NCI-H1092 treated with DMSO at 0.1 percent for 48 hours (cell line): Measurements from ENCODE around the gene OR4M2.
"Not testable (repeated sequence)": the region's sequence is repeated elsewhere in the genome, so short reads cannot be mapped to it uniquely, and the experiment has no call there.

Experiments
- DNase-seq: peaks from one replicate; lab custom pipeline; 2025; lab: John Stamatoyannopoulos, UW

OR4M2 gene

GRCh38 chr15:22080227-22080626 lies at the start of gene OR4M2:
Gene OR4M2, plus strand, starts transcription at chr15:22080527. Its CDS starts 98 bp downstream, at chr15:22080625.
- not testable (repeated sequence) for DNase-seq

GRCh38 chr15:22069267-22069666 lies 11.1 kb upstream of the OR4M2 start:
- not testable (repeated sequence) for DNase-seq

- not testable (repeated sequence) for DNase-seq
These were observed 1.1 kb downstream of the OR4M2 start for GRCh38 chr15:22081386-22081785.

- not testable (repeated sequence) for DNase-seq
These were observed 18.4 kb downstream of the OR4M2 start for GRCh38 chr15:22098616-22099253.

- not testable (repeated sequence) for DNase-seq
These were observed 19.1 kb downstream of the OR4M2 start for GRCh38 chr15:22099289-22099891.

GRCh38 chr15:22122033-22122432 lies 41.7 kb downstream of the OR4M2 start:
- DNase-seq = not testable (repeated sequence)
